H1 (cell line): Measurements from ENCODE around the gene CELF3. TPM values are rescaled to one million over a fixed set of nuclear protein-coding genes. Genes with fewer than 3 reads are reported as not detected.

Experiments used
- CTCF ChIA-PET: fragments of 300-600 bp; sonication (Branson Sonifier 250); formaldehyde crosslinking; loops from one replicate; lab custom pipeline; 2021; ENCODE audit not compliant: partially characterized antibody; lab: Charles Lee
- POLR2A ChIA-PET: fragments of 300-600 bp; sonication (Branson Sonifier 250); formaldehyde crosslinking; loops from one replicate; lab custom pipeline; 2021; ENCODE audit warnings: inconsistent platforms; ENCODE audit not compliant: partially characterized antibody; lab: Charles Lee
- DNase-seq, 2 experiments: peaks; one replicate each; pipeline versions ENCODE4 v3.0.0 to v3.0.0-alpha.2; 2010 to 2022; ENCODE audit warnings: low spot score in 2 of 2, low read depth in 1 of 2, mixed read lengths in 1 of 2
- FAIRE-seq: peaks from 2 replicates; lab custom pipeline; 2011; peaks lifted over from hg19 to GRCh38; lab: Jason Lieb, UNC
- H2AFZ ChIP-seq: 2 replicates; pipeline ENCODE4 v1.8.1; 2012; ENCODE audit warnings: low read length, inconsistent platforms
- H2AK5ac ChIP-seq: 2 replicates; pipeline ENCODE4 v1.6.1; 2013; ENCODE audit warnings: low read depth, low read length
- H2BK120ac ChIP-seq: replicated peaks from 2 replicates; pipeline ENCODE3; 2013; ENCODE audit warnings: low read depth, low read length, inconsistent platforms
- H2BK12ac ChIP-seq: 2 replicates; pipeline ENCODE4 v1.6.1; 2013; ENCODE audit warnings: low read depth, low read length
- H2BK15ac ChIP-seq: 2 replicates; pipeline ENCODE4 v1.6.1; 2013; ENCODE audit warnings: low read length
- H2BK20ac ChIP-seq: 2 replicates; pipeline ENCODE4 v1.6.1; 2013; ENCODE audit warnings: low read length
- H2BK5ac ChIP-seq: 2 replicates; pipeline ENCODE4 v1.6.1; 2013; ENCODE audit warnings: low read depth, low read length
- H3K14ac ChIP-seq: 2 replicates; pipeline ENCODE4 v1.6.1; 2013; ENCODE audit warnings: inconsistent platforms; ENCODE audit not compliant: insufficient read length
- H3K18ac ChIP-seq: 2 replicates; pipeline ENCODE4 v1.6.1; 2013; ENCODE audit warnings: low read length; ENCODE audit errors: extremely low read depth
- H3K23ac ChIP-seq: 2 replicates; pipeline ENCODE4 v1.6.1; 2013; ENCODE audit warnings: inconsistent platforms; ENCODE audit not compliant: insufficient read length
- H3K23me2 ChIP-seq: 2 replicates; pipeline ENCODE4 v1.6.1; 2013; ENCODE audit warnings: low read depth, low read length
- H3K27ac ChIP-seq: 2 replicates; pipeline ENCODE4 v1.6.1; 2011; ENCODE audit warnings: low read depth, low read length, inconsistent platforms
- H3K27me3 ChIP-seq, 4 experiments: replicated peaks in 1 of 4; 1 replicate in 1 of 4; 2 replicates in 3 of 4; pipeline versions ENCODE4 v1.6.1 to v1.8.1; 2011 to 2013; ENCODE audit warnings: low read length in 3 of 4, mild to moderate bottlenecking in 3 of 4, inconsistent platforms in 2 of 4, mixed read lengths in 2 of 4, moderate library complexity in 1 of 4; ENCODE audit not compliant: control insufficient read depth in 3 of 4, insufficient read depth in 3 of 4; ENCODE audit errors: extremely low read depth in 1 of 4
- H3K36me3 ChIP-seq, 4 experiments: 2 replicates each; pipeline versions ENCODE4 v1.6.1 to v1.8.1; 2011 to 2013; ENCODE audit warnings: mild to moderate bottlenecking in 4 of 4, low read length in 3 of 4, moderate library complexity in 2 of 4, control low read depth in 1 of 4, inconsistent platforms in 1 of 4; ENCODE audit not compliant: insufficient read depth in 4 of 4, control insufficient read depth in 2 of 4
- H3K4ac ChIP-seq: replicated peaks from 2 replicates; pipeline ENCODE3; 2013; ENCODE audit warnings: low read length, low read depth, mixed read lengths, inconsistent platforms; ENCODE audit not compliant: insufficient read length
- H3K4me1 ChIP-seq, 4 experiments: replicated peaks in 1 of 4; 1 replicate in 1 of 4; 2 replicates in 3 of 4; pipeline versions ENCODE4 v1.6.1 to v1.8.1; 2011 to 2013; ENCODE audit warnings: low read length in 3 of 4, inconsistent platforms in 2 of 4, mixed read lengths in 1 of 4; ENCODE audit not compliant: insufficient read depth in 4 of 4, control insufficient read depth in 3 of 4
- H3K4me2 ChIP-seq, 2 experiments: 2 replicates each; pipeline versions ENCODE4 v1.6.1 to v1.8.1; 2011 to 2013; ENCODE audit warnings: low read depth in 2 of 2, low read length in 2 of 2, control low read depth in 1 of 2, inconsistent platforms in 1 of 2, mild to moderate bottlenecking in 1 of 2; ENCODE audit not compliant: insufficient read depth in 1 of 2
- H3K4me3 ChIP-seq, 4 experiments: fragments of 200-600, 300-600 bp in 1 of 4; sonication (generic), shearing (Covaris generic), sonication (Bioruptor Twin) in 1 of 4; 2 replicates each; pipeline versions ENCODE4 v1.5.1 to v1.8.1; 2011 to 2016; ENCODE audit warnings: low read length in 4 of 4, low read depth in 3 of 4, control low read depth in 2 of 4, inconsistent platforms in 2 of 4, mild to moderate bottlenecking in 2 of 4, mixed read lengths in 1 of 4, moderate library complexity in 1 of 4; ENCODE audit not compliant: insufficient read depth in 2 of 4; ENCODE audit errors: extremely low read depth in 1 of 4
- H3K56ac ChIP-seq: replicated peaks from 2 replicates; pipeline ENCODE3; 2013; ENCODE audit warnings: low read depth, mild to moderate bottlenecking, mixed read lengths, low read length, inconsistent platforms; ENCODE audit not compliant: insufficient read length
- H3K79me1 ChIP-seq: 2 replicates; pipeline ENCODE4 v1.6.1; 2013; ENCODE audit warnings: low read depth, low read length, control low read depth
- H3K79me2 ChIP-seq, 2 experiments: 2 replicates each; pipeline versions ENCODE4 v1.6.1 to v1.8.1; 2012 to 2013; ENCODE audit warnings: low read length in 2 of 2, mild to moderate bottlenecking in 2 of 2, inconsistent platforms in 1 of 2; ENCODE audit not compliant: insufficient read depth in 2 of 2, control insufficient read depth in 1 of 2
- H3K9ac ChIP-seq, 4 experiments: replicated peaks in 1 of 4; 1 replicate in 1 of 4; 2 replicates in 3 of 4; pipeline versions ENCODE4 v1.6.1 to v1.8.1; 2011 to 2013; ENCODE audit warnings: low read depth in 3 of 4, low read length in 3 of 4, control low read depth in 2 of 4, mild to moderate bottlenecking in 2 of 4, moderate library complexity in 2 of 4, inconsistent platforms in 1 of 4; ENCODE audit errors: extremely low read depth in 1 of 4
- H3K9me3 ChIP-seq, 2 experiments: 2 replicates each; pipeline versions ENCODE4 v1.6.1 to v1.8.1; 2012 to 2013; ENCODE audit warnings: mild to moderate bottlenecking in 2 of 2, moderate library complexity in 2 of 2, control low read depth in 1 of 2, inconsistent platforms in 1 of 2, low read depth in 1 of 2, low read length in 1 of 2, mixed read lengths in 1 of 2; ENCODE audit not compliant: insufficient read depth in 2 of 2
- H4K20me1 ChIP-seq, 2 experiments: replicated peaks in 1 of 2; 2 replicates each; pipeline versions ENCODE3 to v1.8.1; 2011 to 2013; ENCODE audit warnings: inconsistent platforms in 2 of 2, low read length in 2 of 2, mild to moderate bottlenecking in 1 of 2; ENCODE audit not compliant: insufficient read depth in 2 of 2, control insufficient read depth in 1 of 2
- H4K5ac ChIP-seq: 2 replicates; pipeline ENCODE4 v1.6.1; 2013; ENCODE audit warnings: low read length, low read depth, mixed read lengths, inconsistent platforms; ENCODE audit not compliant: insufficient read length
- H4K8ac ChIP-seq: 2 replicates; pipeline ENCODE4 v1.8.0; 2013; ENCODE audit warnings: mild to moderate bottlenecking, moderate library complexity, low read length, inconsistent platforms; ENCODE audit not compliant: insufficient read depth; ENCODE audit errors: extremely low read depth
- H4K91ac ChIP-seq: replicated peaks from 2 replicates; pipeline ENCODE3; 2013; ENCODE audit warnings: low read length, mixed read lengths, inconsistent platforms; ENCODE audit not compliant: insufficient read length
- EGR1 ChIP-seq: IDR thresholded peaks from 2 replicates; pipeline ENCODE4 v1.6.1; 2011; ENCODE audit warnings: low read depth, low read length, borderline replicate concordance
- JUND ChIP-seq: IDR thresholded peaks from 2 replicates; pipeline ENCODE4 v1.6.1; 2011; ENCODE audit warnings: mild to moderate bottlenecking, improper control_type of control experiment, low read length
- NRF1 ChIP-seq: IDR thresholded peaks from 2 replicates; pipeline ENCODE4 v1.6.1; 2011; ENCODE audit warnings: mild to moderate bottlenecking, low read depth, low read length, improper control_type of control experiment
- SIN3A ChIP-seq, 2 experiments: IDR thresholded peaks in 1 of 2; conservative IDR thresholded peaks in 1 of 2; 2 replicates each; pipeline ENCODE4 v1.6.1; 2011 to 2012; ENCODE audit warnings: low read length in 2 of 2, improper control_type of control experiment in 1 of 2, low read depth in 1 of 2, mild to moderate bottlenecking in 1 of 2
- WGBS, 2 experiments: shearing (Covaris generic) in 1 of 2; methylation state at CpG; one replicate each; pipeline versions ENCODE4 v1.1.6 to v1.1.7; 2013 to 2015; ENCODE audit warnings: low lambda C conversion rate in 2 of 2, mixed read lengths in 2 of 2, inconsistent platforms in 1 of 2, low coverage in 1 of 2, missing lambda C conversion rate in 1 of 2; ENCODE audit not compliant: insufficient replicate concordance in 2 of 2, insufficient coverage in 1 of 2, insufficient read length in 1 of 2; ENCODE audit errors: extremely low coverage in 1 of 2, missing lambda C conversion rate in 1 of 2; 5-methylcytosine and 5-hydroxymethylcytosine counted together
- polyA plus RNA-seq, 7 experiments: library from polyadenylated mRNA; depleted of rRNA in 3 of 7; stranded (reverse) in 5 of 7; unstranded in 2 of 7; fragments of >200 nt in 5 of 7; fragments of 200-250 nt in 2 of 7; gene quantifications; 1 replicate in 5 of 7; 2 replicates in 1 of 7; 4 replicates in 1 of 7; pipeline versions ENCODE4 v1.2.1 to v1.2.3, GENCODE V29; 2011 to 2013; ENCODE audit warnings: missing spikeins in 2 of 7, mixed read lengths in 2 of 7
- total RNA-seq: library from RNA; stranded (reverse); fragmentation: NEBNext Ultra II Directional; extraction: Animal tissue kit (Norgen Biotek cat#: 25700); gene quantifications from 2 replicates; pipeline ENCODE4 v1.2.1, GENCODE V29; 2021

Gene CELF3
- total and polyA plus RNA-seq, 2 of the 8 experiments (the other 6 are each of a cell fraction or from before 2014, with no cell fraction given), result 0.34 to 1.2 TPM

DNA sequence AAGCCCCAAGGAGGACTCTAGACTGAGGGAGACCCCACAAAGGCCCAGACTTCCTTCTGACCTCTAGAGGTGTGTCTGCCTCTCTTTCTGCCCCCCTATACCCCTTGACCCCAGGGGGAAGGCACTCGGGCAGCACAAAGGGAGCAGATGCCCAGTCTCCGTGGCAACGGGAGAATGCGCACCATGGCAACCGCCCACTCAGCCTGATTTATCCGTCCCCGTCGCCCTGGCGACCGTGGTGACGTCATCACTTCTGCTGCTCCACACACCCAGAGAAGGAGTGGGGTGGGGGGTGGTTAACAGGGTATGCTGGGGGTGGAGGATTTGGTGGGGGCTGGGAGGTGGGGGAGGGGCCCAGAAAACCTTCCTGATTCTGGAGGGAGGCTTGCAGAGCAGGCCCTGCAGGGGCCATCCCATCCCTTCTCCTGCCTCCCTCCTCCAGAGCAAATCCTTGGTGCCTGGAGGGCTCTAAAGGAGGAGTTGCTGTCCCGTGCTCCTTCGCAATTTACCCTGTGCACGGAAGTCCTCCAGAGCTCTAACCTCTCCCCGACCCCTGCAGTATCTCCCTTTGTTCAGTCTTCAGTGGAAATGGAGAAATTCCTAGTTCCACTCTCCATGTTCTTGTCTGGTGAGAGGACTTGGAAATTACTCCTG lies 6.3 kb downstream of the CELF3 start:
- Histone ChIP-seq H3K79me2 (no peaks in the 10 kb centered on the region), H2BK120ac (no peak overlapping the region), H3K4me1 (peaks cover 0 to 5% (median 0%) of the 10 kb centered on the region in 4 experiments; a peak in 4 of 7 replicates), H3K9ac (no peak overlapping the region), H3K9me3 (no peaks in the 10 kb centered on the region), H3K27me3 (no peaks in the 10 kb centered on the region; a peak in 1 of 7 replicates), H2AK5ac (no peak overlapping the region), H2BK20ac (no peak overlapping the region), H2AFZ (no peak overlapping the region), H3K23me2 (no peaks in the 10 kb centered on the region; the same call in 1 of the 2 replicates), H3K79me1 (no peaks in the 10 kb centered on the region), H4K8ac (no peak overlapping the region), H4K5ac (no peak overlapping the region), H2BK12ac (no peak overlapping the region), H3K4me3 (no peak overlapping the region), H2BK15ac (no peak overlapping the region), H2BK5ac (no peak overlapping the region), H3K23ac (no peak overlapping the region), H3K4ac (no peak overlapping the region), H3K56ac (no peak overlapping the region), H4K91ac (no peak overlapping the region), H3K14ac (no peak overlapping the region), H3K36me3 (no peaks in the 10 kb centered on the region), H3K18ac (no peak overlapping the region), H3K27ac (no peak overlapping the region), H3K4me2 (no peak overlapping the region), H4K20me1 (no peaks in the 10 kb centered on the region)
- ChIA-PET POLR2A (no interaction called here), CTCF (interaction anchor here (1.4 to 2.0 kb wide), 2 partner anchors 12 to 24 kb away, joined by 4 read pairs; no protein-coding TSS in a partner anchor)
- no peak for FAIRE-seq
- 82% methylated on average over 10 of the region's 15 CpGs; no CpG with 5 or more reads in 1 of the 2 experiments for WGBS, 2 experiments
- peak in 1 of 2 experiments; percentile 75 for DNase-seq
- TF ChIP-seq NRF1, result no peak
- peak; percentile 73; the same call in 1 of the 2 replicates for TF ChIP-seq EGR1
- TF ChIP-seq SIN3A (conservative IDR thresholded peaks at IDR 0.05 in 1 of 2, IDR thresholded peaks at IDR 0.05 in 1 of 2; ENCODE audit: low read depth in 1 of 2, low read length in 2 of 2), result no peak
- peak; percentile 90 for TF ChIP-seq JUND
